HG03280 (cell line): ENCODE measurements around the gene SETD1B.
"Not testable (repeated sequence)": the region's sequence is repeated elsewhere in the genome, so short reads cannot be mapped to it uniquely, and the experiment has no call there.

ENCODE experiments used
- ATAC-seq: cut with Tn5 transposase; IDR thresholded peaks from one replicate; pipeline ENCODE4 v1.9.1; 2021; ENCODE audit warnings: mild to moderate bottlenecking, moderate library complexity; ENCODE audit not compliant: unreplicated experiment

Gene SETD1B

DNA sequence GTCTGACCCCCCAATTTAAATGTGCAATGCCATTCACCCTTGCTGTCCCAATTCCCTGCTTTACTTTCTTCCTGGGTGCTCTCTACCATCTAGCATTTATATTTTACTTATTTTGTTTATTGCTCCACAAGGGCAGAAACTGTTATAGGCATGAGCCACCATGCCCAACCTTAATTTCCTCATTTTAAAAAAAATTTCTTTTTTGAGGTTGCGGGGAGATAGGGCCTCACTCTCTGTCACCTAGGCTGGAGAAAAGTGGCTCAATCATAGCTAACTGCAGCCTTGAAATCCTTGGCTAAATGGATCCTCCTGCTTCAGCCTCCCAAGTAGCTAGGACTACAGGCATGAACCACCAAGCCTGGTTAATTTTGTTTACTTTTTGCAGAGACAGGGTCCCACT, 41.9 kb downstream of the SETD1B start:
- ATAC-seq = no peak

DNA sequence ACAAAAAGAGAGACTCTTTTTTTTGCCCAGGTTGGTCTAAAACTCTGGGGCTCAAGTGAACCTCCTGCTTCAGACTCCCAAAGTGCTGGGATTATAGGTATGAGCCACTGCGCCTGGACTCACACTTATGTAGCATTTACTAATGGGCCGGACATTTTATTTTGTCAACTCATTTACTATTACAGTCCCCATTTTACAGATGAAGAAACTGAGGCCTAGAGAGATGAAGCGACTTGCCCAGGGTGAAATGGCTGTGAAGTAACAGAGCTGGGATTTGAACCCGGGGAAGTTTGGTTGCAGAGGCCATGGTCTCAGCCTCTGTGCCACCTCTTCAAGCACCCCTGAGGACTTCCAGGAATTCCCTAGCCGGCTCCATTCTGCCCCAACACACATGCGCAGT, 45.4 kb downstream of the SETD1B start:
- ATAC-seq = no peak

DNA sequence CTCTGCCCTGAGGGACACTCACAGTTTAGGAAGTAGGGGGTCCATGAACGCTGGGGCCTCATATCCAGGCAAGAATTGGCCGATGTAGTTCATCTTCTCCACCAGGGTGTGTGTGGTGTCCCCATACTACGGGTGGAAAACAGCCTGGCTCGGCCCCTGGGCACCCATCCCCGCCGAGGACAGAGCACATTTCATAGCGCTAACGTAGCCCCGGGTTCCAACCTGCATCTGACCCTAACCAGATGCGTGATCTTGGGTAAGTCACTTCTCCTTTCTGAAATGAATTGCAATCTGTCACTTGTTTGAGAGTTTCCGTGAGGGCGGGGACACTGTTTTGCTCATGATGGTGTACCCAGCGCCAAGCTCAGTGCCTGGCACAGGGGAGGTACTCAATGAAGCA, 45.9 kb downstream of the SETD1B start:
- ATAC-seq = no peak

DNA sequence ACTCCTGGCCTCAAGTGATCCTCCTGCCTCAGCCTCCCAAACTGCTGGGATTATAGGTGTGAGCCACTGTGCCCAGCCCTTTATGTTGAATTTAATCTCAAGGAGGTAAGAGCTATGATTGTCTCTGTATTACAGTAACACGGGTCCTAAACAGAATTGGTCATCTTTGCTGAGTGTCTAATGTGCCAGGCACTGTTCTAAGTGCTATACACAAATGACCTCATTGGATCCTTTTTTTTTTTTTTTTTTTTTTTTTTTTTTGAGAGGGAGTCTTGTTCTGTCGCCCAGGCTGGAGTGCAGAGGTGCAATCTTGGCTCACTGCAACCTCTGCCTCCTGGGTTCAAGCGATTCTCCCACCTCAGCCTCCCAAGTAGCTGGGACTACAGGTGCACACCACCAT, 48.6 kb downstream of the SETD1B start:
- ATAC-seq = not testable (repeated sequence)

DNA sequence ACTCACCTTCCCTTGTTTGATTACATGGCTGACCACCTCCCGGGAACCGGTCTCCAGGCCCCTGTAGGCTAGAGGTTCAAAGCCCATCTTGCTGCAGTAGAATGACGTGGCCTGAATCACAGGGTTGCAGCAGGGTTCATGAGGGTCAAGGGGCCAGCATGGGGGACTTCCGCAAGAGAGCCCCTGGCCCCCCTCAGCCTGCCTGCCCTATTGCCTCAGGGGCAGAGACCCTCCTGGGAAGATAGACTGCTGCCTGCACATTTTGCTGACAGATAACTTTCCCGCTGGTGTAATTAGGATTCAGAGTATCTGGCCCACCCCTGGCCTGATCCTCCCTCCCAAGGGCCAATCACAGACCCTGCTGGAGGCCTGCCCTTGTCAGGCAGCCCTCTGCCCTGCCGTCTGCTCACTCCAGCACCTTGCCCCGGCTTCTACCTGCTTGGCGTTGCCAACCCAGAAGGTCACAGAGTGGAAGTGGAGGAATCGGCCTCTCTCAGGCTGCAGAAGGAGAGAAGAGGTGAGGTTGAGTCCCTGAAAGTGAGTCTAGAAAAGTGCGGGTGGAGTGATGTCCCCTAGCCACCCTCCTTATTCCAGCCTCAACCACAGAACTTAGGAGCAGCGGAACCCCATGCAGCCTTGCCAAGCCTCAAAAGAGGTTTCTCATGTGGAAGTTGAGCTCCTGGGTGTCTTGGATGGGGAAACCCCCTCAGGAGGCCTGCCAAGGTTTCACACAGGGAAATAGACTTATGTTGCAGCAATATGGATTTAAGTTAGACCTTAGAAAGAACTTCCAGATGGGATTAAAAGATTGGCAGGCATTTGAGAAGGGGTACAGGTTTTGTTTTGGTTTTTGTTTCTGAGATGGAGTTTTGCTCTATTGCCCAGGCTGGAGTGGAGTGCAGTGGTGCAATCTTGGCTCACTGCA, 53.8 kb downstream of the SETD1B start:
- ATAC-seq = no peak

DNA sequence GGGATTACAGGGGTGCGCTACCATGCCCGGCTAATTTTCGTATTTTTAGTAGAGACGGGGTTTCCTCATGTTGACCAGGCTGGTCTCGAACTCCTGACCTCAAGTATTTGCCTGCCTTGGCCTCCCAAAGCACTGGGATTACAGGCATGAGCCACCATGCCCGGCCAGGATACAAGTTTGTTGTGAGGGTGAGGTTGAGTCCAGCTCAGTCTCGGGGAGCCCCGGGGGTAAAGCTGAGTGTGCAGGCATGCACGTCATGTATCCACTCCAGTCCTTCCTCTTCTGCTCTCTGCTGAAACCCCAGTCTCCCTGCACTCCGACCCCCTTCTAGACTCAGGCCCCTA, 54.5 kb downstream of the SETD1B start:
- no peak for ATAC-seq

DNA sequence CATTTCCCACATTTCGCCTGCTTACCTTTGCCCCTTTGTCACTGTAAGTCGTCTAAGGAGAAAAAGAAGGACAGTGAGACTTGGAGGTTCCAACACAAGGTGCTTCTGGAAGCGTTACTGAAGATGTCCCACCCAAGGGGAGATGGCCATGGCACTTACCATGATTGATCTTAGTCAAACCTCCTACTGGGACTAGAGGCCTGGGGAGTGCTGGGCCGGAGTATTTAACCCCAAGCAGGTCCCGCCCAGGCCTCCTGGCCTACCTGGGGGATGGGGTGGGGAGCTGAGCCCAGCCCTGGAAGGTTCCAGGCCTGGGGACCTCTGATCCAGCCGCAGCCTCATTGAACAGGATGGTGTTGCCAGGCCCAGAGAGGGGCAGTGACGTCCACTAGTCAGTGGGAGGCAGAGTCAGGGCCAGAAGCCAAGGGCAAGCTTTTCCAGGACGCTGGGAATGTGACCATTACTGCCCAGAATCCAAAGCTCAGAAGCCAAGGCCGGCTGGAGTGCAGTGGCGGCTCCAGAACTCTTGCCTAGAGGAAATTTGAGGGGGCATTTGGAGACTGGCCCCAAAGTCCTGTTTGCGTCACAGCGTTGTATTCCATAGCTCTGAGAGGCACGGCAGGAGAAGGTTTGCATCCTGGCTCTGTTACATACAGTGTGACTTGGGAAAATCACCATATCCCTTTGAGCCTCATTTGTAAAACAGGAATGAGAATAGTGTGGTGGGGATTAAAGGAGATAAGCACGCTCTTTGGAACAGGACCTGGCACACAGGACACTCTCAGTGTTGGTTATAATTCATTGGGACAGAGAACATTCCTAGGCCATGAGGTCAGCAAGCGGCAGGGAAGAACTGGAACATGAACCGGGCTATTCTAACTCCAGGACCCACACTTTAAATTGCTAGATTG, 55.1 kb downstream of the SETD1B start, which contains the start of gene HPD:
TSS of gene HPD (minus strand) at position 198 of the 911 bp plus-strand sequence. CDS start at position 162, 36 bp downstream.
- no peak for ATAC-seq

DNA sequence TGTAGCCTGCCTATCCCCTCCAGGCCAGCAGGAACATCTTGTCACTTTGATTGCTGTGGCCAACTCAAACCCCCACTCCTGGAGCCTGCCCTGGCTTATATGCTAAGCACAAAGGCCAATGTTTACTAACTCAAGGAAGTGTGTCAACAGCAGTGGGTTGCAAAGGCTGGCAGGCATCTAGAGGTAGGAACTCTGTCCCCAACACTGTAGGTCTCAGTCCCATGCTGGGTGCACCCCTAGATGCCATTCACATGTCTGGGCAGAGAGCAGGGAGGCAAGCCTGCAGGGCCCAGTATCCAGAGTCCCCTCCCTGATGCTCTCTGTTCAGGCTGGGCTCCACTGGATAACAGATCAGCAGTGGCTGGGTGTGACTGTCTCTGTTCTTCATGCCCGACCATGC, 56.4 kb downstream of the SETD1B start:
- ATAC-seq = no peak

DNA sequence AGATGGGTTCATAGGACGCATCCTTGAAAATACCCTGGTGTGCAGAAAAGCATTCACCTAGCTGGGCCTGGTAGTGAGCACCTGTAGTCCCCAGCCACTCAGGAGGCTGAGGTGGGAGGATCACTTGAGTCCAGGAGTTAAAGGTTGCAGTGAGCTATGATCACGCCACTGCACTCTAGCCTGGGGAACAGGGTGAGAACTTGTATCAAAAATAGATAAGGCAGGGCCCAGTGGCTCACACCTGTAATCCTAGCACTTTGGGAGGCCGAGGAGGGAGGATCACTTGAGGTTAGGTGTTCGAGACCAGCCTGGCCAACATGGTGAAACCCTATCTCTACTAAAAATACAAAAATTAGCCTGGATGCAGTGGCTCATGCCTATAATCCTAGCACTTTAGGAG, 56.9 kb downstream of the SETD1B start:
- ATAC-seq = not testable (repeated sequence)

DNA sequence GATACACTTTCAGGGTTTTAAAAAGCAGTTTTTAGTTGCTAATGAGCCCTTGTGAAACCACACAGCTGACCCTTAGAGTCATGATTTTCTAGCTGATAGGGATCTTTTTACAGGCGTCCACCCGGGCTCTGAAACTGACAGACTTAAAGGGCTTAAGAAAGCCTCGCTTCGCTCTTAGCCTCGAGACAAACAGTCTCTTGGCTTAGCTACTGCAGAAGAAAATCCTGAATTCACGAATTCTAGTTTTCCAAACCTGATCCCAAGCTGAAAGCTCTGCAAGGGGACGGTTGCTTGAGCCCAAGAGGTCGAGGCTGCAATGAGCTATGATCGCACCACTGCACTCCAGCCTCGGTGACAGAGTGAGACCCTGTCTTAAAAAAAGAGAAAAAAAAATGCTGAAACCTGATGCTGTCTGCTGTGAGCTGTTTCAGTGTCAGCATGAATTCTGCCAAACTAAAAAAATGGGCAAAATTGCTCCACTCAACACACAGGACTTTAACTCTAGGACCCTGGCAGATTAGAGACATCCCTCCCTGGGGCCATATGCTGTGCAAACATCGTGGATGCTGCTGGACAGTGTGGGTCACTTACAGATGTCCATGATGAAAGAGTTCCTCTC, 57.9 kb downstream of the SETD1B start:
- no peak for ATAC-seq

DNA sequence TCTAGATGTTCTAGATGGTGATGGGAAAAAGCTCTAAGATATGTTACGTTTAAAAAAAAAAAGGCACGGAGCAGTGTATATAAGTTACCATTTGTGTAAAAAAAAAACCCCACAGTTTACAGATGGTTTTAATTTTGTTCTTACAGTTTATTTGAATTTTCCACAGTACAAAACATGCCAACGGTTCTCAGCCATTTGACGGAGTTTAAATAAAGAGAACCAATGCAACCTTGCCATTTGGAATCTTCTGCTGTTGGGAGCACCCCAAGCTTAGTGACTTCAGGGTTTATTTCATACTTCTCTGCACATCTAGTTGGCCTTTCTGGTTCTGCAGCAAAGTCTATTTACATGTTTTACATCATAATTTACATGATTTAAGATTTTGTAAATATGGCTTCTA, 62.5 kb downstream of the SETD1B start:
- ATAC-seq = no peak

DNA sequence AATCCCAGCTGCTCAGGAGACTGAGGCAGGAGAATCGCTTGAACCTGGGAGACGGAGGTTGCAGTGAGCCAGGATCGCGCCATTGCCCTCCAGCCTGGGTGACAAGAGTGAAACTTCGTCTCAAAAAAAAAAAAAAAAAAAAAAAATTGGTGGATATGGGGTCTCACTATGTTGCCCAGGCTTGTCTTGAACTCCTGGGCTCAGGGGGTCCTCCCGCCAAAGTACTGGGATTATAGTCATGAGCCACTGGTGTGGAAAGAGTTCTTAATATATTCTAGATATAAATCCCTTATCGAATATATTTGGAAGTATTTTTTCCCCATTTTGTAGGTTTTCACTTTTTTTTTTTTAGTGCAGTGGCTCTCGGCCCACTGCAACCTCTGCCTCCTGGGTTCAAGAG, 65.4 kb downstream of the SETD1B start:
- ATAC-seq = not testable (repeated sequence)

DNA sequence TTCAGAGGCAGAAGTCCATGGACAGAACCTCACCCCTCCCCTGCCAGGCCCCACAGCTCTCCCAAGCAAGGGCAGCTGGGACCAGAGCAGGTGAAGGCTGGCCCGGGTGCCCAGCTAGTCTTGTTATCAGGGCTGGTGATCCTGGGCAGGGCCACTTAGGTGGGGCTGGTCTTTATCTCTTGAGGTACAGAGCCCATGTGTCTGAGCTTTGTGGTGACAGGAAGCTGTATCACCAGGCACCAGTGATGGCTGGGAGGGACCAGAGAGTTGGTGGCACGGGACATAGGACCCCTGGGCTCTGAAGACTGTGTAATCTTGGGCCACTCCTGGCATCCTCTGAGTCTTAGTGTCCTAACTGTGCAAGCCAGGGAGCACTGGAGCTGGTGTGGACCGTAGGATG, 67.7 kb downstream of the SETD1B start:
- no peak for ATAC-seq

DNA sequence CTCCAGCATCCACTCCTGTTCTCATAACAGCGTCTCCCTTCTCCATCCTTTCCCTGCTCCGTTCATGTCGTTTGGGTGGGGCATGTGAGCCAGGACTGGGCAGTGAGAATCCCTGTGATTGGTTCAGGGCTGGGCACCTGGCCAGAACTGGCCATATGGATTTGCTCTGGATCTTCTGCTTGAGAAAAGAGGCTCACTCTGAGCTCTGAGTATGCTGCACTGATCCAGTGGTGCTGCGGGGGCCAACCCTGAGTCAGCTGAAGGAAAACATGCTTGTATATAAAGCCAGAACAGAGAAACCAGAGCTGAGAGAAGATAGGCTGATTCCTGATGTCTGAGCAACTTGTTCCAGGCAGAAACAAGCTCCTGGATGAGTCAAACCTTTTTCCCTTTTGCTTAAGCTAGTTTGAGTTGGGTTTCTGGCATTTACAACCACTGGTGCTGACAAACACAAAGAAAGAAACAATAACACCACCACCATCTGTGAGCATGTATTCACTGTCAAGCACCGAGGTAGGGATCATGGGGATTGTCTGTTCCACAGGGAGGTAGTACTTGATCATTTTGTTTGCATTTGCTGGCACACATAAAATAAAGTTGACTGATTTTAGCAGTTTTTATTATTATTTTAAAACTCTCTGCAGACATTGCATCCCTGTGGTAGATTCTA, 68.9 kb downstream of the SETD1B start:
- ATAC-seq = no peak

DNA sequence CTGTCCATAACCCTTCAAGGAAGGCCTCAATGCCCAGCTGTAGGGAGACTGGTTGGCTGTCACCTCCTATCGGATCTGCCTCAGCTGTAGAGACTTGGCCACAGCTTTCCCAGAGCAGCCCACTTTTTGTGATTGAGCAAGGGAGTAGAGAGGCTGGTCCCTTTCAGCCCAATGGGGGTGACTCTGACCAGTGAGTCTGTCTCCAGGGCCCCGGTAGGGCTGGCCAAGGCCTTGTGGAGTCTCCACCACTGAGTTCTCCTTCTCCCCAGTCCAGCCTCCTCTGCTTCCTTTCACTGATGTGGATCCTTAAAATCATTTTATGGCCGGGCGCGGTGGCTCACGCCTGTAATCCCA, 69.4 kb downstream of the SETD1B start:
- no peak for ATAC-seq

DNA sequence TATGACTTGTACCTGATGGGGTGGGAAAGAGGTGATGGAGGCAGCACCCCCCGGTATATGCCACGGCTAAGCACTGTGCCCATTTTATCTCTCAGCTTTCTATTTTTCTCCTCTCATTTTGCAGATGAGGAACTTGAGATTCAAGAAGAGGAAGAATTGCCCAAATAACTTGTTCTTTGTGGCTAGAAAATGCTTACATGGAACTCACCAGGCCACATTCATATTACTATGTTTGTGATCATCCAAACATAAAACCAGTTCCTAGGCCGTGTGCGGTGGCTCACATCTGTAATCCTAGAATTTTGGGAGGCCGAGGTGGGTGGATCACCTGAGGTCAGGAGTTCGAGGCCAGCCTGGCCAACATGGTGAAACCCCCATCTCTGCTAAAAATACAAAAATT, 70.3 kb downstream of the SETD1B start:
- ATAC-seq = no peak

DNA sequence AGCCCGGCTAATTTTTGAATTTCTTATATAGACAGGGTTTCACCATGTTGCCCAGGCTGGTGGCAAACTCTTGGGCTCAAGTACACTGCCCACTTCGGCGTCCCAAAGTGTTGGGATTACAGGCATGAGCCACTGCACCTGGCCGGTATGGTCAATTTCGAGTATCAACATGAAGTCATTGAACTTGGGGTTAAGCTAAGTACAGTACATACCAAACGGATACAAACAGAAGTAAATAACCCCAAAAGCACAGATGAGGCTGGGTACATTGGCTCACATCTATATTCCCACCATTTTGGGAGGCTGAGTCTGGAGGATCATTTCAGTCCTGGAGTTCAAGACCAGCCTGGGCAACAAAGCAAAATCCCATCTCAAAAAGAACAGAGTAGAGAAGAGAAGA, 71.8 kb downstream of the SETD1B start:
- no peak for ATAC-seq

DNA sequence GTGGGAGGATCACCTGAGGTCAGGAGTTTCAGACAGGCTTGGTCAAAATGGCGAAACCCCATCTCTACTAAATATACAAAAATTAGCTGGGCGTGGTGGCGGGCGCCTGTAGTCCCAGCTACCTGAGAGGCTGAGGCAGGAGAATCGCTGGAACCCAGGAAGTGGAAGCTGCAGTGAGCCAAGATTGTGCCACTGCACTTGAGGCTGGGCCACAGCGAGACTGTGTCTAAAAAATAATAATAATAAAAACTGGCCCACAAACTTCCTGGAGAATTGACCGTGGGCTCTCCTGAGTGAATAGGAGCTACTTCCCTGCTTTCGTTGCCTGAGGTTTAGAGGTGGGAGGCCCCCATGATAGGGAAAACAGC, 72.3 kb downstream of the SETD1B start:
- ATAC-seq = not testable (repeated sequence)
